ENCODE data around the gene RAP1A. TPM values are rescaled to one million over a fixed set of nuclear protein-coding genes. Genes with fewer than 3 reads are reported as not detected.

Gene RAP1A
- polyA plus RNA-seq, 1 of the 3 experiments (the other 2 are of a cell fraction), result 17.7 TPM

DNA sequence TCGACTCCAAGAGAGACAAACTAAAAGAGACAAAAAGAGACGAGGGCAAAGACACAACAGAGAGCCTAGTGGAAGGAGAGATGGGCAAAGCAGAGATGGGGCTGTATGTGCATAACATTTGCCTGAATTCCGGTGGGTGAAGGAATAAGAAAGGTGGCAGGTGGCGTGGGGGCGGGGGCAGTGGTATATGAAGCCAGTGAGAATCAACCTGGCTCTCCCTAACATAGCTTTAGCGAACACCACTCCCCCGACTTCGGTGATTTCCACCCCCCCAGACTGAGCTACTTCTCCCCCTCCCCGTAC is 118.5 kb downstream of the RAP1A start:
- no peaks in the 10 kb centered on the region for H3K36me3 ChIP-seq (replicated peaks in 1 of 2; ENCODE audit: control insufficient read depth in 1 of 2, insufficient read depth in 2 of 2, low read length in 1 of 2)
- peak overlapping the region; percentile 92 for H3K4me2 ChIP-seq
- H2AFZ ChIP-seq (ENCODE audit: low read depth), result no peak overlapping the region
- no peak for TF ChIP-seq TAF1 (IDR thresholded peaks at IDR 0.05; ENCODE audit: borderline replicate concordance, low read depth, low read length)
- TF ChIP-seq TEAD4 (IDR thresholded peaks at IDR 0.05; ENCODE audit: borderline replicate concordance, insufficient read depth), result no peak
- TF ChIP-seq RAD21 (IDR thresholded peaks at IDR 0.05; ENCODE audit: low read length), result no peak
- TF ChIP-seq YY1 (IDR thresholded peaks at IDR 0.05; ENCODE audit: low read depth), result no peak
- no peak for TF ChIP-seq RXRA (IDR thresholded peaks at IDR 0.05; ENCODE audit: borderline replicate concordance, low read depth)
- TF ChIP-seq FOSL2 (IDR thresholded peaks at IDR 0.05; ENCODE audit: borderline replicate concordance, low read depth), result no peak
- no peak for TF ChIP-seq RFX5 (IDR thresholded peaks at IDR 0.05; ENCODE audit: low read length)
- no peak for TF ChIP-seq EZH2phosphoT487 (IDR thresholded peaks at IDR 0.05; ENCODE audit: borderline replicate concordance, low read depth)
- TF ChIP-seq MXI1 (IDR thresholded peaks at IDR 0.05; ENCODE audit: low read depth, low read length), result no peak
- TF ChIP-seq, protein P1, sequence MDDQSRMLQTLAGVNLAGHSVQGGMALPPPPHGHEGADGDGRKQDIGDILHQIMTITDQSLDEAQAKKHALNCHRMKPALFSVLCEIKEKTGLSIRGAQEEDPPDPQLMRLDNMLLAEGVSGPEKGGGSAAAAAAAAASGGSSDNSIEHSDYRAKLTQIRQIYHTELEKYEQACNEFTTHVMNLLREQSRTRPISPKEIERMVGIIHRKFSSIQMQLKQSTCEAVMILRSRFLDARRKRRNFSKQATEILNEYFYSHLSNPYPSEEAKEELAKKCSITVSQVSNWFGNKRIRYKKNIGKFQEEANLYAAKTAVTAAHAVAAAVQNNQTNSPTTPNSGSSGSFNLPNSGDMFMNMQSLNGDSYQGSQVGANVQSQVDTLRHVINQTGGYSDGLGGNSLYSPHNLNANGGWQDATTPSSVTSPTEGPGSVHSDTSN (IDR thresholded peaks at IDR 0.05), result no peak
- TF ChIP-seq, protein P2, sequence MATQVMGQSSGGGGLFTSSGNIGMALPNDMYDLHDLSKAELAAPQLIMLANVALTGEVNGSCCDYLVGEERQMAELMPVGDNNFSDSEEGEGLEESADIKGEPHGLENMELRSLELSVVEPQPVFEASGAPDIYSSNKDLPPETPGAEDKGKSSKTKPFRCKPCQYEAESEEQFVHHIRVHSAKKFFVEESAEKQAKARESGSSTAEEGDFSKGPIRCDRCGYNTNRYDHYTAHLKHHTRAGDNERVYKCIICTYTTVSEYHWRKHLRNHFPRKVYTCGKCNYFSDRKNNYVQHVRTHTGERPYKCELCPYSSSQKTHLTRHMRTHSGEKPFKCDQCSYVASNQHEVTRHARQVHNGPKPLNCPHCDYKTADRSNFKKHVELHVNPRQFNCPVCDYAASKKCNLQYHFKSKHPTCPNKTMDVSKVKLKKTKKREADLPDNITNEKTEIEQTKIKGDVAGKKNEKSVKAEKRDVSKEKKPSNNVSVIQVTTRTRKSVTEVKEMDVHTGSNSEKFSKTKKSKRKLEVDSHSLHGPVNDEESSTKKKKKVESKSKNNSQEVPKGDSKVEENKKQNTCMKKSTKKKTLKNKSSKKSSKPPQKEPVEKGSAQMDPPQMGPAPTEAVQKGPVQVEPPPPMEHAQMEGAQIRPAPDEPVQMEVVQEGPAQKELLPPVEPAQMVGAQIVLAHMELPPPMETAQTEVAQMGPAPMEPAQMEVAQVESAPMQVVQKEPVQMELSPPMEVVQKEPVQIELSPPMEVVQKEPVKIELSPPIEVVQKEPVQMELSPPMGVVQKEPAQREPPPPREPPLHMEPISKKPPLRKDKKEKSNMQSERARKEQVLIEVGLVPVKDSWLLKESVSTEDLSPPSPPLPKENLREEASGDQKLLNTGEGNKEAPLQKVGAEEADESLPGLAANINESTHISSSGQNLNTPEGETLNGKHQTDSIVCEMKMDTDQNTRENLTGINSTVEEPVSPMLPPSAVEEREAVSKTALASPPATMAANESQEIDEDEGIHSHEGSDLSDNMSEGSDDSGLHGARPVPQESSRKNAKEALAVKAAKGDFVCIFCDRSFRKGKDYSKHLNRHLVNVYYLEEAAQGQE (IDR thresholded peaks at IDR 0.05; ENCODE audit: low read depth, low read length), result no peak
- no peak for TF ChIP-seq POLR2AphosphoS5 (IDR thresholded peaks at IDR 0.05; ENCODE audit: low read depth, low read length)
- no peak for TF ChIP-seq CTCF (IDR thresholded peaks at IDR 0.05)
- TF ChIP-seq SIN3A (IDR thresholded peaks at IDR 0.05; ENCODE audit: borderline replicate concordance, low read depth, low read length), result no peak
- no peak for TF ChIP-seq GATA2 (CRISPR knock-in tag; IDR thresholded peaks at IDR 0.05)
- WGBS (ENCODE audit: low lambda C conversion rate), result 43% methylated on average over 9 of the region's 9 CpGs
- H4K20me1 ChIP-seq (ENCODE audit: insufficient read depth), result no peaks in the 10 kb centered on the region
- H3K79me2 ChIP-seq (ENCODE audit: insufficient read depth), result no peaks in the 10 kb centered on the region
- peaks cover 8 to 15% of the 10 kb centered on the region in 2 experiments; a peak in 3 of 4 replicates for H3K4me1 ChIP-seq (ENCODE audit: control insufficient read depth in 1 of 2, insufficient read depth in 2 of 2, low read depth in 1 of 2, low read length in 1 of 2)
- H3K9me3 ChIP-seq, result no peaks in the 10 kb centered on the region
- ChIA-PET POLR2A (interaction anchor here (0.8 to 2.6 kb wide), 3 partner anchors 12 to 230 kb away, joined by 3 to 19 read pairs (median 15); partner anchors contain the start of gene DDX20), CTCF (interaction anchor here (0.6 to 2.7 kb wide), 7 partner anchors 9 to 229 kb away, joined by 3 to 13 read pairs (median 8); partner anchors contain the start of gene DDX20)
- H3K9me2 ChIP-seq, result no peaks in the 10 kb centered on the region
- peak overlapping the region; percentile 66 to 85 for H3K4me3 ChIP-seq (ENCODE audit: low read depth in 2 of 2, low read length in 1 of 2)
- no peak overlapping the region for H3K9ac ChIP-seq
- peaks cover 6% of the 10 kb centered on the region for H3F3A ChIP-seq (replicated peaks; ENCODE audit: insufficient read depth)
- DNase-seq, result no peak
- no peaks in the 10 kb centered on the region for H3K27me3 ChIP-seq (ENCODE audit: insufficient read depth)
- H3K27ac ChIP-seq (ENCODE audit: low read depth in 2 of 2, low read length in 1 of 2), result peak overlapping the region in 1 of 2 experiments; percentile 34; a peak in 1 of 4 replicates
